Cerebellar nuclear complex (tissue), 1 donor: ENCODE results near the gene MED17.
"Not testable (repeated sequence)": the region's sequence is repeated elsewhere in the genome, so short reads cannot be mapped to it uniquely, and the experiment has no call there.

Experiments used
- DNase-seq, 2 experiments: peaks; one replicate each; lab custom pipeline; 2025; lab: John Stamatoyannopoulos, UW

The MED17 gene

GRCh38 chr11:93784145-93784934 is at the start of gene MED17:
Gene MED17 (plus strand): TSS chr11:93784282. CDS start chr11:93784514, 232 bp downstream.
- DNase-seq, result peak; percentile 14 to 74

GRCh38 chr11:93734427-93735222 is 49.5 kb upstream of the MED17 start:
- no peak for DNase-seq

- no peak for DNase-seq
Observed at GRCh38 chr11:93735627-93736026, 48.5 kb upstream of the MED17 start.

- no peak for DNase-seq
Observed at GRCh38 chr11:93736129-93736528, 48.0 kb upstream of the MED17 start.

- no peak for DNase-seq
Observed at GRCh38 chr11:93737904-93738612, 46.0 kb upstream of the MED17 start.

GRCh38 chr11:93738647-93739081 is 45.4 kb upstream of the MED17 start:
- DNase-seq, result no peak

- DNase-seq, result no peak
Observed at GRCh38 chr11:93740031-93740729, 43.9 kb upstream of the MED17 start.

- no peak for DNase-seq
Observed at GRCh38 chr11:93740730-93741093, 43.4 kb upstream of the MED17 start.

- peak; percentile 67 to 87 for DNase-seq
Observed at GRCh38 chr11:93741094-93741881, 42.8 kb upstream of the MED17 start, which contains the start of the genes C11orf54 and TAF1D. Gene C11orf54 (plus strand): TSS chr11:93741672. CDS start chr11:93747394, 5,722 bp downstream. Gene TAF1D (minus strand): TSS chr11:93741495. CDS start chr11:93739304, 2,191 bp downstream.

- DNase-seq, result no peak
Observed at GRCh38 chr11:93741882-93742226, 42.2 kb upstream of the MED17 start.

- no peak for DNase-seq
Observed at GRCh38 chr11:93743291-93743690, 40.8 kb upstream of the MED17 start.

- no peak for DNase-seq
Observed at GRCh38 chr11:93744669-93745004, 39.4 kb upstream of the MED17 start.

- DNase-seq, result not testable (repeated sequence)
Observed at GRCh38 chr11:93745005-93745755, 38.9 kb upstream of the MED17 start.

- no peak for DNase-seq
Observed at GRCh38 chr11:93746101-93746500, 38.0 kb upstream of the MED17 start.

- no peak for DNase-seq
Observed at GRCh38 chr11:93747122-93747521, 37.0 kb upstream of the MED17 start.

- DNase-seq, result no peak
Observed at GRCh38 chr11:93751001-93751400, 33.1 kb upstream of the MED17 start.

- DNase-seq, result no peak
Observed at GRCh38 chr11:93753241-93753640, 30.8 kb upstream of the MED17 start.

GRCh38 chr11:93756748-93757147 is 27.3 kb upstream of the MED17 start:
- DNase-seq, result no peak

- no peak for DNase-seq
Observed at GRCh38 chr11:93757301-93757700, 26.8 kb upstream of the MED17 start.
